Progenitor cell of endocrine pancreas (in vitro differentiated cells): ENCODE results near the gene EN2. TPM values are rescaled to one million over a fixed set of nuclear protein-coding genes. Genes with fewer than 3 reads are reported as not detected.

Experiments
- DNase-seq: peaks from one replicate; pipeline ENCODE4 v3.0.0; 2021; ENCODE audit warnings: low spot score; ENCODE audit not compliant: unreplicated experiment
- H3K27ac Mint-ChIP-seq: 2 replicates; pipeline ENCODE4 v1.8.0; 2021; ENCODE audit warnings: mild to moderate bottlenecking, moderate library complexity, mixed read lengths
- H3K27me3 Mint-ChIP-seq: 2 replicates; pipeline ENCODE4 v1.8.0; 2021; ENCODE audit warnings: mixed read lengths
- H3K36me3 Mint-ChIP-seq: 2 replicates; pipeline ENCODE4 v1.8.0; 2022; ENCODE audit warnings: mixed read lengths; ENCODE audit not compliant: insufficient read depth
- H3K4me1 Mint-ChIP-seq: 2 replicates; pipeline ENCODE4 v1.8.0; 2021; ENCODE audit warnings: low read depth, mixed read lengths
- H3K4me3 Mint-ChIP-seq: 2 replicates; pipeline ENCODE4 v1.8.0; 2021; ENCODE audit warnings: low read depth, mild to moderate bottlenecking, moderate library complexity, mixed read lengths
- H3K9me3 Mint-ChIP-seq: 2 replicates; pipeline ENCODE4 v1.8.0; 2021; ENCODE audit warnings: low read depth, mixed read lengths
- CTCF ChIP-seq: fragments of 200-600 bp; sonication (generic); IDR thresholded peaks from one replicate; pipeline ENCODE4 v1.5.0; 2021; ENCODE audit warnings: antibody characterized with exemption, mild to moderate bottlenecking; ENCODE audit not compliant: unreplicated experiment
- total RNA-seq: library from RNA; stranded (reverse); gene quantifications from 2 replicates; pipeline ENCODE4 v1.2.1, GENCODE V29; 2021

The EN2 gene
- total RNA-seq, 1 donor from 2014 or later = not detected

- Mint-ChIP-seq H3K27ac (no peak overlapping the region), H3K9me3 (no peaks in the 10 kb centered on the region), H3K27me3 (peaks cover 56% of the 10 kb centered on the region), H3K4me1 (no peaks in the 10 kb centered on the region), H3K4me3 (no peak overlapping the region), H3K36me3 (no peaks in the 10 kb centered on the region)
- DNase-seq = no peak
- TF ChIP-seq CTCF = no peak
Observed at GRCh38 chr7:155418941-155419755, 38.8 kb upstream of the EN2 start.

GRCh38 chr7:155420116-155420515, 37.8 kb upstream of the EN2 start:
- Mint-ChIP-seq H3K4me3 (no peak overlapping the region), H3K36me3 (no peaks in the 10 kb centered on the region), H3K27ac (no peak overlapping the region), H3K9me3 (no peaks in the 10 kb centered on the region), H3K4me1 (no peaks in the 10 kb centered on the region), H3K27me3 (peaks cover 61% of the 10 kb centered on the region)
- TF ChIP-seq CTCF = no peak
- no peak for DNase-seq

- no peaks in the 10 kb centered on the region for H3K9me3 Mint-ChIP-seq
- no peak for DNase-seq
- no peak for TF ChIP-seq CTCF
- H3K36me3 Mint-ChIP-seq = no peaks in the 10 kb centered on the region
- H3K4me1 Mint-ChIP-seq = no peaks in the 10 kb centered on the region
- no peak overlapping the region for H3K4me3 Mint-ChIP-seq
- no peak overlapping the region for H3K27ac Mint-ChIP-seq
- peaks cover 66% of the 10 kb centered on the region for H3K27me3 Mint-ChIP-seq
Observed at GRCh38 chr7:155422151-155422550, 35.8 kb upstream of the EN2 start.

- Mint-ChIP-seq H3K27me3 (peaks cover 66% of the 10 kb centered on the region), H3K4me1 (no peaks in the 10 kb centered on the region), H3K9me3 (no peaks in the 10 kb centered on the region), H3K4me3 (no peak overlapping the region), H3K36me3 (no peaks in the 10 kb centered on the region), H3K27ac (no peak overlapping the region)
- TF ChIP-seq CTCF = no peak
- DNase-seq = no peak
Observed at GRCh38 chr7:155422599-155423336, 35.2 kb upstream of the EN2 start.

GRCh38 chr7:155423337-155424285, 34.3 kb upstream of the EN2 start:
- peaks cover 72% of the 10 kb centered on the region for H3K27me3 Mint-ChIP-seq
- no peak overlapping the region for H3K27ac Mint-ChIP-seq
- no peak overlapping the region for H3K4me3 Mint-ChIP-seq
- H3K36me3 Mint-ChIP-seq = no peaks in the 10 kb centered on the region
- TF ChIP-seq CTCF = no peak
- no peaks in the 10 kb centered on the region for H3K9me3 Mint-ChIP-seq
- DNase-seq = no peak
- H3K4me1 Mint-ChIP-seq = no peaks in the 10 kb centered on the region
